ENCODE measurements around the gene KIFC1. TPM values are rescaled to one million over a fixed set of nuclear protein-coding genes. Genes with fewer than 3 reads are reported as not detected.

The KIFC1 gene
- total RNA-seq, 3 donors from 2014 or later (not counting 1 experiment from before 2014, with no cell fraction given): 2.7 to 4.6 (median 3.3) TPM

DNA sequence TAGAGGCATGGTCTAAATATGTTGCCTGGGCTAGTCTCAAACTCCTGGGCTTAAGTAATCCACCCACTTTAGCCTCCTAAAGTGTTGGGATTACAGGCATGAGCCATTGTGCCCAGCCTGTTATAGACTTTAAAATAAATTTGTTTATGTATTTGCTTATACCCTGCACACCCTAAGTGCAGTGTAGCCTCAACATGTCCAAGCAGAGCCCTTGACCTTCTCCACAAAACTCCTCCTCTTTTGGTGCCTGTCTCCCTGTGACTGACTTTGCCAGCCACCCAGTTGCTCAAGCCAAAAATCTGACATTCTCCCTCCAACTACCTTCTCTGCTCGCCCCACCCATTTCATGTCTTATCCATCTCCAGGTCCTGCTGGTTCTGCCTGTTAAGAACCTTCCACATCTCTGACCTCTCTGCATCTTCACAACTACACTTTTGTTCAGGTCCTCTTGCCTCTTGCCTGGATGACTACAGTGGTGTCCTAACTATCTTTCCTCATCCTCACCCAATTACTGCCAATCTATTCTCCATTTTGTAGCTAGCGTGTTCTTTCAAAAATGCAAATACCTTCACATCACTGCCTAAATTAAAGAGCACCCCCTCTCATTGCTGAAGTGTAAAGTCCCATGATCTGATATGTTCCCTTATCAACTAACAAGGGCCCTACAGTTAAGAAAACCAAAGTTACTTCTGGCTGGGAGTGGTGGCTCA, 11.2 kb upstream of the KIFC1 start:
- no peaks in the 10 kb centered on the region for H3K9me3 Mint-ChIP-seq
- Histone ChIP-seq H3K36me3 (ENCODE audit: control insufficient read depth, insufficient read depth, low read length) (no peaks in the 10 kb centered on the region), H3K4me3 (ENCODE audit: low read length) (no peak overlapping the region), H3K4me1 (ENCODE audit: control insufficient read depth, insufficient read depth, low read length) (no peaks in the 10 kb centered on the region), H3K27me3 (ENCODE audit: control insufficient read depth, insufficient read depth, low read length) (no peaks in the 10 kb centered on the region), H3K9me3 (ENCODE audit: control insufficient read depth, insufficient read depth, low read length) (no peaks in the 10 kb centered on the region), H3K27ac (ENCODE audit: low read length) (no peak overlapping the region)
- H3K4me3 Mint-ChIP-seq: no peak overlapping the region
- H3K27me3 Mint-ChIP-seq (ENCODE audit: low read depth in 2 of 2): no peaks in the 10 kb centered on the region
- TF ChIP-seq, protein P1, sequence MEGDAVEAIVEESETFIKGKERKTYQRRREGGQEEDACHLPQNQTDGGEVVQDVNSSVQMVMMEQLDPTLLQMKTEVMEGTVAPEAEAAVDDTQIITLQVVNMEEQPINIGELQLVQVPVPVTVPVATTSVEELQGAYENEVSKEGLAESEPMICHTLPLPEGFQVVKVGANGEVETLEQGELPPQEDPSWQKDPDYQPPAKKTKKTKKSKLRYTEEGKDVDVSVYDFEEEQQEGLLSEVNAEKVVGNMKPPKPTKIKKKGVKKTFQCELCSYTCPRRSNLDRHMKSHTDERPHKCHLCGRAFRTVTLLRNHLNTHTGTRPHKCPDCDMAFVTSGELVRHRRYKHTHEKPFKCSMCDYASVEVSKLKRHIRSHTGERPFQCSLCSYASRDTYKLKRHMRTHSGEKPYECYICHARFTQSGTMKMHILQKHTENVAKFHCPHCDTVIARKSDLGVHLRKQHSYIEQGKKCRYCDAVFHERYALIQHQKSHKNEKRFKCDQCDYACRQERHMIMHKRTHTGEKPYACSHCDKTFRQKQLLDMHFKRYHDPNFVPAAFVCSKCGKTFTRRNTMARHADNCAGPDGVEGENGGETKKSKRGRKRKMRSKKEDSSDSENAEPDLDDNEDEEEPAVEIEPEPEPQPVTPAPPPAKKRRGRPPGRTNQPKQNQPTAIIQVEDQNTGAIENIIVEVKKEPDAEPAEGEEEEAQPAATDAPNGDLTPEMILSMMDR (IDR thresholded peaks at IDR 0.05): no peak
- 90% methylated on average over 2 of the region's 2 CpGs for WGBS (ENCODE audit: insufficient coverage)
- intact Hi-C loops (cut with micrococcal nuclease): no loop called here
- peaks cover 0 to 1% of the 10 kb centered on the region in 2 donors for H3K4me1 Mint-ChIP-seq
- H3K27ac Mint-ChIP-seq: no peak overlapping the region
- H3K36me3 Mint-ChIP-seq: no peaks in the 10 kb centered on the region
- DNase-seq (no peak), ATAC-seq (no peak)

GRCh38 chr6:33383427-33384185, 8.0 kb upstream of the KIFC1 start:
- intact Hi-C loops (cut with micrococcal nuclease): no loop called here
- Mint-ChIP-seq H3K9me3 (no peaks in the 10 kb centered on the region), H3K27ac (no peak overlapping the region), H3K4me1 (no peaks in the 10 kb centered on the region), H3K36me3 (no peaks in the 10 kb centered on the region), H3K4me3 (no peak overlapping the region), H3K27me3 (ENCODE audit: low read depth in 2 of 2) (no peaks in the 10 kb centered on the region)
- Histone ChIP-seq H3K36me3 (ENCODE audit: control insufficient read depth, insufficient read depth, low read length) (no peaks in the 10 kb centered on the region), H3K4me1 (ENCODE audit: control insufficient read depth, insufficient read depth, low read length) (no peaks in the 10 kb centered on the region), H3K27me3 (ENCODE audit: control insufficient read depth, insufficient read depth, low read length) (no peaks in the 10 kb centered on the region), H3K27ac (ENCODE audit: low read length) (no peak overlapping the region), H3K9me3 (ENCODE audit: control insufficient read depth, insufficient read depth, low read length) (no peaks in the 10 kb centered on the region), H3K4me3 (ENCODE audit: low read length) (no peak overlapping the region)
- WGBS (ENCODE audit: insufficient coverage): 76% methylated on average over 9 of the region's 10 CpGs
- no peak for DNase-seq
- TF ChIP-seq, protein P1 (IDR thresholded peaks at IDR 0.05): no peak
- peak in 1 of 3 donors; percentile 24 for ATAC-seq

GRCh38 chr6:33384581-33385020, 7.0 kb upstream of the KIFC1 start:
- Histone ChIP-seq H3K27ac (ENCODE audit: low read length) (no peak overlapping the region), H3K27me3 (ENCODE audit: control insufficient read depth, insufficient read depth, low read length) (no peaks in the 10 kb centered on the region), H3K4me1 (ENCODE audit: control insufficient read depth, insufficient read depth, low read length) (no peaks in the 10 kb centered on the region), H3K4me3 (ENCODE audit: low read length) (no peak overlapping the region), H3K9me3 (ENCODE audit: control insufficient read depth, insufficient read depth, low read length) (no peaks in the 10 kb centered on the region), H3K36me3 (ENCODE audit: control insufficient read depth, insufficient read depth, low read length) (no peaks in the 10 kb centered on the region)
- no peaks in the 10 kb centered on the region for H3K4me1 Mint-ChIP-seq
- H3K9me3 Mint-ChIP-seq: no peaks in the 10 kb centered on the region
- ATAC-seq (no peak), DNase-seq (no peak)
- intact Hi-C loops (cut with micrococcal nuclease): no loop called here
- H3K27me3 Mint-ChIP-seq (ENCODE audit: low read depth in 2 of 2): no peaks in the 10 kb centered on the region
- H3K27ac Mint-ChIP-seq: no peak overlapping the region
- no peaks in the 10 kb centered on the region for H3K36me3 Mint-ChIP-seq
- WGBS (ENCODE audit: insufficient coverage): 81% methylated on average over 4 of the region's 4 CpGs
- TF ChIP-seq, protein P1 (IDR thresholded peaks at IDR 0.05): no peak
- no peak overlapping the region for H3K4me3 Mint-ChIP-seq

Data from natural killer cell (primary cell).